GM19395 (cell line): ENCODE data around the gene ATP7A.
"Not testable (repeated sequence)": the region's sequence is repeated elsewhere in the genome, so short reads cannot be mapped to it uniquely, and the experiment has no call there.

ENCODE experiments used
- ATAC-seq: cut with Tn5 transposase; IDR thresholded peaks from one replicate; pipeline ENCODE4 v1.9.1; 2021; ENCODE audit warnings: mild to moderate bottlenecking, moderate library complexity; ENCODE audit not compliant: unreplicated experiment

The ATP7A gene

GRCh38 chrX:77945031-77945430 lies 34.5 kb downstream of the ATP7A start:
- not testable (repeated sequence) for ATAC-seq

- ATAC-seq = no peak
These were observed 35.5 kb downstream of the ATP7A start for GRCh38 chrX:77945910-77946545.

- no peak for ATAC-seq
These were observed 36.1 kb downstream of the ATP7A start for GRCh38 chrX:77946571-77946970.

- ATAC-seq = no peak
These were observed 39.3 kb downstream of the ATP7A start for GRCh38 chrX:77949840-77950239.

GRCh38 chrX:77952173-77952572 lies 41.7 kb downstream of the ATP7A start:
- no peak for ATAC-seq

GRCh38 chrX:77953302-77953701 lies 42.8 kb downstream of the ATP7A start:
- ATAC-seq = no peak

GRCh38 chrX:77953708-77954107 lies 43.2 kb downstream of the ATP7A start:
- ATAC-seq = no peak

GRCh38 chrX:77960567-77960966 lies 50.1 kb downstream of the ATP7A start:
- no peak for ATAC-seq

- ATAC-seq = no peak
These were observed 50.6 kb downstream of the ATP7A start for GRCh38 chrX:77961063-77961462.

GRCh38 chrX:77962068-77962902 lies 51.8 kb downstream of the ATP7A start:
- no peak for ATAC-seq

GRCh38 chrX:77966361-77966760 lies 55.9 kb downstream of the ATP7A start:
- no peak for ATAC-seq

- no peak for ATAC-seq
These were observed 57.1 kb downstream of the ATP7A start for GRCh38 chrX:77967631-77968030.

- ATAC-seq = no peak
These were observed 59.0 kb downstream of the ATP7A start, which contains the start of gene PGAM4 for GRCh38 chrX:77969538-77969937. Gene PGAM4, minus strand, starts transcription at chrX:77969638. Its CDS starts 0 bp downstream, at chrX:77969638.

- ATAC-seq = no peak
These were observed 65.3 kb downstream of the ATP7A start for GRCh38 chrX:77975755-77976154.

GRCh38 chrX:77977095-77977494 lies 66.6 kb downstream of the ATP7A start:
- ATAC-seq = no peak

- ATAC-seq = no peak
These were observed 67.0 kb downstream of the ATP7A start for GRCh38 chrX:77977518-77977917.

- no peak for ATAC-seq
These were observed 69.4 kb downstream of the ATP7A start for GRCh38 chrX:77979870-77980269.

GRCh38 chrX:78011846-78012245 lies 101.4 kb downstream of the ATP7A start:
- no peak for ATAC-seq

GRCh38 chrX:78019586-78020483 lies 109.3 kb downstream of the ATP7A start:
- ATAC-seq = no peak

- peak; percentile 73 for ATAC-seq
These were observed 114.0 kb downstream of the ATP7A start for GRCh38 chrX:78024349-78025059.

- no peak for ATAC-seq
These were observed 117.3 kb downstream of the ATP7A start for GRCh38 chrX:78027798-78028197.
